SU-DHL-6 (cell line): ENCODE results near the gene ADAM12.

Experiments
- CTCF ChIP-seq: fragments of 200-600 bp; sonication (generic); IDR thresholded peaks from one replicate; pipeline ENCODE4 v1.5.1; 2017; ENCODE audit warnings: antibody characterized with exemption, mild to moderate bottlenecking, low read length, moderate library complexity; ENCODE audit not compliant: insufficient read depth, poor library complexity, severe bottlenecking
- EZH2phosphoT487 ChIP-seq: fragments of 200-600 bp; sonication (generic), shearing (Covaris generic); conservative IDR thresholded peaks from 2 replicates; pipeline ENCODE4 v1.6.1; 2018; ENCODE audit warnings: mild to moderate bottlenecking, antibody characterized with exemption, low read length, moderate library complexity, mixed read lengths

DNA sequence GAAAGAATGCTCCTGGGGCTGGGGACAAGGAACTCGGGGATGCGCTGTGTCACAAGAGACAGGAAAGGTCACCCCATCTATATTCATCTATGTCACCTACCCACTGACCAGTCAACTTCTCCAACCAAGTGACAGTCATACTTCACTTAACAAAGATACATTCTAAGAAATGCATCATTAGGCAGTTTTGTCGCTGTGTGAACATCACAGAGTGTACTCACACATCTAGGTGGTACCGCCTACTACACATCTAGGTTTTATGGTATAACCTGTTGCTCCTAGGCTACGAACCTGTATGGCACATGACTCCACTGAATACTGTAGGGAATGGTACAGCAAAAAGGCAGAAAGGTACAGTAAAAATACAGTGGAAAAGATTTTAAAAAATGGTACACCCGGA lies 3.8 kb upstream of the ADAM12 start:
- TF ChIP-seq CTCF, result no peak
- no peak for TF ChIP-seq EZH2phosphoT487
